Esophagus squamous epithelium (tissue), 5 donors: ENCODE measurements around the gene CHI3L2. TPM values are rescaled to one million over a fixed set of nuclear protein-coding genes. Genes with fewer than 3 reads are reported as not detected.
A peak's percentile ranks its signal among the peaks of the same experiment; 100 is the strongest.

Source experiments
- DNase-seq: peaks from one replicate; lab custom pipeline; 2025; lab: John Stamatoyannopoulos, UW
- H3K27ac ChIP-seq, 4 donors: fragments of 200-600 bp; sonication (generic); one replicate each; pipeline ENCODE4 v1.5.1; 2016 to 2019; ENCODE audit warnings: mild to moderate bottlenecking in 1 of 4
- H3K27me3 ChIP-seq, 4 donors: fragments of 200-600 bp; sonication (generic); 1 replicate in 3 of 4; 2 replicates in 1 of 4; pipeline versions ENCODE4 v1.5.1 to v1.6.0; 2017 to 2021; ENCODE audit warnings: antibody characterized with exemption in 1 of 4
- H3K36me3 ChIP-seq, 3 donors: fragments of 200-600 bp; sonication (generic); one replicate each; pipeline ENCODE4 v1.5.1; 2016 to 2019
- H3K4me1 ChIP-seq, 3 donors: fragments of 200-600 bp; sonication (generic); one replicate each; pipeline ENCODE4 v1.5.1; 2017 to 2019
- H3K4me3 ChIP-seq, 4 donors: fragments of 200-600 bp; sonication (generic); 1 replicate in 3 of 4; 2 replicates in 1 of 4; pipeline ENCODE4 v1.5.1; 2016 to 2019; ENCODE audit warnings: mild to moderate bottlenecking in 2 of 4, moderate library complexity in 1 of 4
- H3K9me3 ChIP-seq, 3 donors: fragments of 200-600 bp; sonication (generic); one replicate each; pipeline ENCODE4 v1.5.1; 2016 to 2019
- CTCF ChIP-seq, 6 experiments: fragments of 450-650 bp in 4 of 6; fragments of 200-600 bp in 2 of 6; sonication (generic) in 2 of 6; IDR thresholded peaks; one replicate each; pipeline ENCODE4 v1.5.1; 2016 to 2019; ENCODE audit warnings: antibody characterized with exemption in 6 of 6, mild to moderate bottlenecking in 4 of 6, moderate library complexity in 4 of 6
- POLR2A ChIP-seq, 4 donors: fragments of 450-650 bp; IDR thresholded peaks; one replicate each; pipeline ENCODE4 v1.6.1; 2017; ENCODE audit warnings: antibody characterized with exemption in 4 of 4, mild to moderate bottlenecking in 4 of 4, moderate library complexity in 3 of 4
- WGBS, 2 donors: methylation state at CpG; one replicate each; pipeline ENCODE4 v1.1.5; 2018; 5-methylcytosine and 5-hydroxymethylcytosine counted together
- intact Hi-C: fragments of 100-400 bp; cut with DNase I; formaldehyde crosslinking; loops from one replicate; pipeline ENCODE4 v1.15.0; 2022
- total RNA-seq, 4 donors: library from RNA; depleted of rRNA; stranded (reverse); fragments of >200 nt; gene quantifications; one replicate each; pipeline ENCODE4 v1.1.0, GENCODE V29; 2016
- donor health status: DM: yes; HTN: yes; CAD: no.

The CHI3L2 gene
- total RNA-seq, 4 donors from 2014 or later, result 0.57 to 42.4 (median 1.8) TPM

GRCh38 chr1:111203681-111204200 is 23.8 kb upstream of the CHI3L2 start:
- Histone ChIP-seq H3K4me3 (peak overlapping the region; percentile 67 to 89 (median 88)), H3K9me3 (no peaks in the 10 kb centered on the region), H3K4me1 (peaks cover 34 to 70% (median 42%) of the 10 kb centered on the region in 3 donors), H3K27ac (peak overlapping the region; percentile 93 to 99 (median 94)), H3K27me3 (peaks cover 0 to 12% (median 0%) of the 10 kb centered on the region in 4 donors), H3K36me3 (peaks cover 0 to 9% (median 0%) of the 10 kb centered on the region in 3 donors)
- 2 to 4% methylated on average over 14 to 30 of the region's 41 CpGs for WGBS, 2 donors
- intact Hi-C loops, result no loop called here
- DNase-seq, result peak; percentile 76
- TF ChIP-seq POLR2A (IDR thresholded peaks at IDR 0.05) (peak in 1 of 4 donors; percentile 36), CTCF (IDR thresholded peaks at IDR 0.05) (no peak)

- H3K27ac ChIP-seq, result peak overlapping the region; percentile 93 to 99 (median 94)
- peaks cover 34 to 70% (median 42%) of the 10 kb centered on the region in 3 donors for H3K4me1 ChIP-seq
- WGBS, 2 donors, result 12 to 19% methylated on average over 5 to 9 of the region's 61 CpGs
- peak overlapping the region; percentile 67 to 89 (median 88) for H3K4me3 ChIP-seq
- peaks cover 0 to 12% (median 0%) of the 10 kb centered on the region in 4 donors for H3K27me3 ChIP-seq
- H3K36me3 ChIP-seq, result peaks cover 0 to 3% (median 0%) of the 10 kb centered on the region in 3 donors
- DNase-seq, result peak; percentile 37
- TF ChIP-seq CTCF (IDR thresholded peaks at IDR 0.05), result no peak
- TF ChIP-seq POLR2A (IDR thresholded peaks at IDR 0.05), result peak in 3 of 4 donors; percentile 28 to 84 (median 30)
- intact Hi-C loops, result no loop called here
- H3K9me3 ChIP-seq, result no peaks in the 10 kb centered on the region
Observed at GRCh38 chr1:111204201-111204982, 23.1 kb upstream of the CHI3L2 start.

- peak overlapping the region in 3 of 4 donors; percentile 67 to 88 (median 88) for H3K4me3 ChIP-seq
- peaks cover 34 to 70% (median 39%) of the 10 kb centered on the region in 3 donors for H3K4me1 ChIP-seq
- H3K27me3 ChIP-seq, result peaks cover 0 to 12% (median 0%) of the 10 kb centered on the region in 4 donors
- peak overlapping the region; percentile 93 to 99 (median 94) for H3K27ac ChIP-seq
- WGBS, 2 donors, result 54 to 61% methylated on average over 9 of the region's 9 CpGs
- H3K9me3 ChIP-seq, result no peaks in the 10 kb centered on the region
- no peaks in the 10 kb centered on the region for H3K36me3 ChIP-seq
- DNase-seq, result no peak
- intact Hi-C loops, result no loop called here
- no peak for TF ChIP-seq CTCF (IDR thresholded peaks at IDR 0.05)
- TF ChIP-seq POLR2A (IDR thresholded peaks at IDR 0.05), result no peak
Observed at GRCh38 chr1:111204983-111205713, 22.4 kb upstream of the CHI3L2 start.

GRCh38 chr1:111205714-111206050 is 21.8 kb upstream of the CHI3L2 start:
- peak overlapping the region in 1 of 4 donors; percentile 93 for H3K27ac ChIP-seq
- intact Hi-C loops, result no loop called here

More at GRCh38 chr1:111205714-111206050, 21.8 kb upstream of the CHI3L2 start:
- WGBS, 2 donors, result 32 to 41% methylated on average over 2 of the region's 2 CpGs
- H3K4me1 ChIP-seq, result peaks cover 29 to 66% (median 33%) of the 10 kb centered on the region in 3 donors
- no peak for DNase-seq
- H3K4me3 ChIP-seq, result no peak overlapping the region
- H3K27me3 ChIP-seq, result peaks cover 0 to 12% (median 0%) of the 10 kb centered on the region in 4 donors
- TF ChIP-seq POLR2A (IDR thresholded peaks at IDR 0.05) (no peak), CTCF (IDR thresholded peaks at IDR 0.05) (no peak)
- no peaks in the 10 kb centered on the region for H3K9me3 ChIP-seq
- H3K36me3 ChIP-seq, result no peaks in the 10 kb centered on the region
